ENCODE data around the gene OR2AG1.

- TF ChIP-seq CTCF (IDR thresholded peaks at IDR 0.05) = no peak
- no peak for TF ChIP-seq POLR2AphosphoS5 (IDR thresholded peaks at IDR 0.05)
- TF ChIP-seq EP300 (IDR thresholded peaks at IDR 0.05) = no peak
Measured at GRCh38 chr11:6780829-6781228, 2.0 kb upstream of the OR2AG1 start.

All from sigmoid colon (tissue), 4 donors.